NOMO-1 treated with DMSO at 0.1 percent for 48 hours (cell line): ENCODE measurements around the gene CDK11B.
"Not testable (repeated sequence)": the region's sequence is repeated elsewhere in the genome, so short reads cannot be mapped to it uniquely, and the experiment has no call there.

ENCODE experiments used
- DNase-seq: peaks from one replicate; lab custom pipeline; 2025; ENCODE audit not compliant: unreplicated experiment; lab: John Stamatoyannopoulos, UW

Gene CDK11B

GRCh38 chr1:1683104-1683905 lies 24.5 kb upstream of the CDK11B start:
- DNase-seq: no peak

- no peak for DNase-seq
Observed at GRCh38 chr1:1680912-1681273, 22.1 kb upstream of the CDK11B start.

GRCh38 chr1:1680031-1680911 lies 21.5 kb upstream of the CDK11B start:
- no peak for DNase-seq

- no peak for DNase-seq
Observed at GRCh38 chr1:1678581-1679380, 20.0 kb upstream of the CDK11B start.

- DNase-seq: no peak
Observed at GRCh38 chr1:1677718-1678580, 19.1 kb upstream of the CDK11B start.

- DNase-seq: not testable (repeated sequence)
Observed at GRCh38 chr1:1676087-1676486, 17.3 kb upstream of the CDK11B start.

GRCh38 chr1:1675218-1675617 lies 16.4 kb upstream of the CDK11B start:
- DNase-seq: not testable (repeated sequence)

- not testable (repeated sequence) for DNase-seq
Observed at GRCh38 chr1:1674806-1675205, 16.0 kb upstream of the CDK11B start.

- DNase-seq: no peak
Observed at GRCh38 chr1:1672181-1672965, 13.6 kb upstream of the CDK11B start.

- no peak for DNase-seq
Observed at GRCh38 chr1:1671365-1672119, 12.7 kb upstream of the CDK11B start.

- no peak for DNase-seq
Observed at GRCh38 chr1:1670866-1671265, 12.1 kb upstream of the CDK11B start.

GRCh38 chr1:1669468-1670440 lies 10.9 kb upstream of the CDK11B start:
- DNase-seq: no peak

GRCh38 chr1:1666526-1666925 lies 7.7 kb upstream of the CDK11B start:
- DNase-seq: no peak

- DNase-seq: no peak
Observed at GRCh38 chr1:1665815-1666251, 7.0 kb upstream of the CDK11B start.

GRCh38 chr1:1664941-1665814 lies 6.4 kb upstream of the CDK11B start:
- no peak for DNase-seq

- not testable (repeated sequence) for DNase-seq
Observed at GRCh38 chr1:1664318-1664717, 5.5 kb upstream of the CDK11B start.
